Astrocyte (in vitro differentiated cells and primary cell): ENCODE results near the gene CPA5. TPM values are rescaled to one million over a fixed set of nuclear protein-coding genes. Genes with fewer than 3 reads are reported as not detected.

Source experiments
- DNase-seq: peaks from one replicate; pipeline ENCODE4 v3.0.0-alpha.2; 2010; ENCODE audit warnings: low read depth
- FAIRE-seq: peaks from 2 replicates; lab custom pipeline; 2011; peaks lifted over from hg19 to GRCh38; lab: Jason Lieb, UNC
- H2AFZ ChIP-seq: 2 replicates; pipeline ENCODE4 v1.6.0; 2012; ENCODE audit warnings: low read depth, low read length, inconsistent platforms
- H3K27ac ChIP-seq: 2 replicates; pipeline ENCODE4 v1.5.1; 2011; ENCODE audit warnings: low read depth, low read length, inconsistent platforms
- H3K27me3 ChIP-seq: 2 replicates; pipeline ENCODE4 v1.6.0; 2011; ENCODE audit warnings: low read length, inconsistent platforms; ENCODE audit not compliant: insufficient read depth
- H3K36me3 ChIP-seq: 2 replicates; pipeline ENCODE4 v1.5.1; 2011; ENCODE audit warnings: low read length, inconsistent platforms; ENCODE audit not compliant: insufficient read depth
- H3K4me1 ChIP-seq: 2 replicates; pipeline ENCODE4 v1.5.1; 2011; ENCODE audit warnings: low read length, inconsistent platforms; ENCODE audit not compliant: insufficient read depth
- H3K4me2 ChIP-seq: 2 replicates; pipeline ENCODE4 v1.6.0; 2012; ENCODE audit warnings: low read length, inconsistent platforms
- H3K4me3 ChIP-seq: 2 replicates; pipeline ENCODE4 v1.5.1; 2011; ENCODE audit warnings: low read depth, mild to moderate bottlenecking, low read length, inconsistent platforms; ENCODE audit not compliant: insufficient read depth
- H3K79me2 ChIP-seq: 2 replicates; pipeline ENCODE4 v1.6.0; 2012; ENCODE audit warnings: mild to moderate bottlenecking, low read length, inconsistent platforms; ENCODE audit not compliant: insufficient read depth
- H3K9ac ChIP-seq: 2 replicates; pipeline ENCODE4 v1.6.0; 2012; ENCODE audit warnings: mild to moderate bottlenecking, low read length, inconsistent platforms
- H3K9me3 ChIP-seq: 2 replicates; pipeline ENCODE4 v1.5.1; 2012; ENCODE audit warnings: low read depth, mild to moderate bottlenecking, low read length, inconsistent platforms; ENCODE audit not compliant: insufficient read depth
- H4K20me1 ChIP-seq: 2 replicates; pipeline ENCODE4 v1.6.0; 2012; ENCODE audit warnings: low read length, inconsistent platforms; ENCODE audit not compliant: insufficient read depth
- H3K27ac Mint-ChIP-seq: one replicate; pipeline ENCODE4 v1.8.0; 2021; ENCODE audit warnings: mild to moderate bottlenecking, mixed read lengths; ENCODE audit not compliant: unreplicated experiment
- H3K27me3 Mint-ChIP-seq: one replicate; pipeline ENCODE4 v1.8.0; 2021; ENCODE audit warnings: low read depth, mixed read lengths; ENCODE audit not compliant: unreplicated experiment
- H3K36me3 Mint-ChIP-seq: one replicate; pipeline ENCODE4 v1.8.0; 2021; ENCODE audit warnings: low read depth, mixed read lengths; ENCODE audit not compliant: unreplicated experiment
- H3K4me1 Mint-ChIP-seq: one replicate; pipeline ENCODE4 v1.8.0; 2021; ENCODE audit warnings: low read depth, mixed read lengths; ENCODE audit not compliant: unreplicated experiment
- H3K4me3 Mint-ChIP-seq: one replicate; pipeline ENCODE4 v1.8.0; 2021; ENCODE audit warnings: mild to moderate bottlenecking, moderate library complexity, mixed read lengths; ENCODE audit not compliant: unreplicated experiment
- H3K9me3 Mint-ChIP-seq: one replicate; pipeline ENCODE4 v1.8.0; 2021; ENCODE audit warnings: mild to moderate bottlenecking, mixed read lengths; ENCODE audit not compliant: unreplicated experiment
- EZH2 ChIP-seq: IDR thresholded peaks from 2 replicates; pipeline ENCODE4 v1.6.1; 2012; ENCODE audit warnings: mild to moderate bottlenecking, low read length, inconsistent platforms; ENCODE audit not compliant: insufficient read depth
- total RNA-seq: library from RNA; stranded (reverse); gene quantifications from 2 replicates; pipeline ENCODE4 v1.2.1, GENCODE V29; 2021
- TF ChIP-seq, protein P1 (sequence below): IDR thresholded peaks from 2 replicates; pipeline ENCODE4 v1.5.1; 2011; ENCODE audit warnings: low read depth, mild to moderate bottlenecking, inconsistent platforms, low read length, moderate library complexity; ENCODE audit not compliant: insufficient read depth

CPA5 gene
- total RNA-seq, 1 donor from 2014 or later, result not detected

DNA sequence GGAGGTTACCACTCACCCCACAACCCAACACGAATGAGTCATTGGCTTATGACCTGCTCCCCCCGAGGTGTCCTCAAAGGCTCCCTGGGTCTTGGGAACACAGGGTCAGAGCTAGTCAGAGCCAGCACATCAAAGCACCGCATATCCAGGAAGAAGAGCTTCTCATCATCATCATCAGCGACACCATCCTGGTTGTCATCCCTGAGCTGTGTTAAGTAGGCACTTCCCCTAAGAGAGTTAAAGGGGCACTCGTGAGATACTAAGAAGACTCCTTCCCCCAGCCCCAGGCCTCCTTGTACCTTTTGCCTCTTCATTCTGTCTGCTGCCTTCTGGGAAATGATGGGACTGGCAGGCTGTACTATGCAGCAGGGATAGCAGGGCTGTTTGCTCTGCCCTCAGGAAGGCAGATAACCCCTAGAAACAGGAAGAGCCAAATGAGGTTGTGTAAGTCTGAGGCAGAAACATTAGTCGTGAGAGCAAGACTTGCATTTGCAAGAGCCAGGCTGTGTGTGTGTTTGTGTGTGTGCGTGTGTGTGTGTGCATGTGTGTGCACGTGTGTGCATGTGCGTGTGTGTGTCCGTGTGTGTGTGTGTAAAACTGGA, 24.6 kb downstream of the CPA5 start:
- no peaks in the 10 kb centered on the region for H3K9me3 ChIP-seq
- H3K79me2 ChIP-seq, result no peaks in the 10 kb centered on the region
- Mint-ChIP-seq H3K27me3 (no peaks in the 10 kb centered on the region), H3K9me3 (peaks cover 4% of the 10 kb centered on the region), H3K4me1 (peaks cover 60% of the 10 kb centered on the region), H3K36me3 (no peaks in the 10 kb centered on the region), H3K4me3 (peak overlapping the region; percentile 54), H3K27ac (peak overlapping the region; percentile 91)
- H3K27ac ChIP-seq, result no peak overlapping the region
- peak overlapping the region; percentile 35 for H3K9ac ChIP-seq
- peak overlapping the region; percentile 43 for H3K4me2 ChIP-seq
- no peaks in the 10 kb centered on the region for H4K20me1 ChIP-seq
- TF ChIP-seq, protein P1, sequence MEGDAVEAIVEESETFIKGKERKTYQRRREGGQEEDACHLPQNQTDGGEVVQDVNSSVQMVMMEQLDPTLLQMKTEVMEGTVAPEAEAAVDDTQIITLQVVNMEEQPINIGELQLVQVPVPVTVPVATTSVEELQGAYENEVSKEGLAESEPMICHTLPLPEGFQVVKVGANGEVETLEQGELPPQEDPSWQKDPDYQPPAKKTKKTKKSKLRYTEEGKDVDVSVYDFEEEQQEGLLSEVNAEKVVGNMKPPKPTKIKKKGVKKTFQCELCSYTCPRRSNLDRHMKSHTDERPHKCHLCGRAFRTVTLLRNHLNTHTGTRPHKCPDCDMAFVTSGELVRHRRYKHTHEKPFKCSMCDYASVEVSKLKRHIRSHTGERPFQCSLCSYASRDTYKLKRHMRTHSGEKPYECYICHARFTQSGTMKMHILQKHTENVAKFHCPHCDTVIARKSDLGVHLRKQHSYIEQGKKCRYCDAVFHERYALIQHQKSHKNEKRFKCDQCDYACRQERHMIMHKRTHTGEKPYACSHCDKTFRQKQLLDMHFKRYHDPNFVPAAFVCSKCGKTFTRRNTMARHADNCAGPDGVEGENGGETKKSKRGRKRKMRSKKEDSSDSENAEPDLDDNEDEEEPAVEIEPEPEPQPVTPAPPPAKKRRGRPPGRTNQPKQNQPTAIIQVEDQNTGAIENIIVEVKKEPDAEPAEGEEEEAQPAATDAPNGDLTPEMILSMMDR, result no peak
- no peak for TF ChIP-seq EZH2
- H3K36me3 ChIP-seq, result no peaks in the 10 kb centered on the region
- DNase-seq, result peak; percentile 94
- H2AFZ ChIP-seq, result peak overlapping the region; percentile 47
- H3K27me3 ChIP-seq, result no peaks in the 10 kb centered on the region
- H3K4me3 ChIP-seq, result no peak overlapping the region
- FAIRE-seq, result no peak
- H3K4me1 ChIP-seq, result peaks cover 62% of the 10 kb centered on the region

DNA sequence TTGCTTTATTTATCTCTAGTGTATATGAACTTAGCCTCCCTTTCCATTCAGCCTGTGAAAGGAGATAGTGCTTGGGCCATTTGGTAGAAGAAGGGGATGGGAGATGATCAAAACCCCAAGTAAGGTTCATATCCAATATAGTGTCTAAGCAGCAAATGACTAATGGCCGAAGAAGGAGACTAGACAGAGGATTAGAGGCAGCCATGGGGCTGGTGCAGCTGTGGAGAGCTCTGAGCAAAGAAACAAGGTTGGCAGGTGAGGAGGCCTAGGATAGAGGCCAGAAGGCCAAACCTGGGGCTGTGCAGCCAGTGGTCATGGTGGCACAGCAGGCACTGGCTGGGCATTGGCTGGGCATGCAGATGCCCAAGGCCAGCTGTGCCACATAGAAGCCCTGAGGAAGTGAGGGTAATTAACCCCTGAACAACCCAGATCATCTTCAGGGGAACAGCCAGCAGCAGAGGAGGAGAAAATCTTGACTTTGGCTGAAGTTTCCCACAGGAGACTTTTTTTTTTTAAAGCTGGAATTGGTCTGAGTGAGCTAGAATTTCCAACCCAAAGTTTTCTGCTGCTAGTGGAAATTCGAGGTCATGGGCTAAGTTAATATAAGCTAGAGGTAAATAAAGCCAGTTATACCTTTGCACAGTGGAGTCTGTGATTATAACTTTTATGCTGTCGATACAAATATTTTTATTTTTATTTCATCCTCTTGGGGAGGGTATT, 25.4 kb downstream of the CPA5 start:
- Histone ChIP-seq H3K9ac (no peak overlapping the region), H2AFZ (no peak overlapping the region), H4K20me1 (no peaks in the 10 kb centered on the region), H3K36me3 (no peaks in the 10 kb centered on the region), H3K4me3 (no peak overlapping the region), H3K79me2 (no peaks in the 10 kb centered on the region), H3K4me2 (peak overlapping the region; percentile 43), H3K27ac (no peak overlapping the region), H3K4me1 (peaks cover 59% of the 10 kb centered on the region), H3K27me3 (no peaks in the 10 kb centered on the region), H3K9me3 (no peaks in the 10 kb centered on the region)
- FAIRE-seq (no peak), DNase-seq (no peak)
- Mint-ChIP-seq H3K4me3 (no peak overlapping the region), H3K27me3 (no peaks in the 10 kb centered on the region), H3K36me3 (no peaks in the 10 kb centered on the region), H3K9me3 (peaks cover 7% of the 10 kb centered on the region), H3K27ac (peak overlapping the region; percentile 91), H3K4me1 (peaks cover 61% of the 10 kb centered on the region)
- TF ChIP-seq, protein P1, result no peak
- no peak for TF ChIP-seq EZH2

DNA sequence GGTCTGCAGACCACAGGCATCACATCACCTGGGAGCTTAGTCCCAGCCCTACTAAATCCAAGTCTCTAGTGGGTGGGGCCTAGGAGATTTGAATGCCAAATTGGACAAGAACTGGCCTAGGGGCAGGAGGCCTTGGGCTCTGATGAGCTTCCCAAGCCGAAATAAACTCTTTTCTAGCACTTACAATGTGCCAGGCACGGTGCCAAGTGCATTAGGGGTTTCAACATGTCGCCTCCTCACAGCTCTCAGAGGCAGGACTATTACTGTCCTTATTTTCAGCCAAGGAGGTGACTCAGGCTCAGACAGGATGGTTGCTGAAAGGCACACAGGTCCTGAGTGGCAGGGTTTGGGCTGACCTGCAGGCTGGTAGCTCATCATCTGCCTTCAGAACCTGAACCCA, 26.4 kb downstream of the CPA5 start:
- no peak for DNase-seq
- Histone ChIP-seq H3K4me1 (peaks cover 49% of the 10 kb centered on the region), H3K27ac (no peak overlapping the region)

More for the DNA sequence above, 26.4 kb downstream of the CPA5 start:
- peaks cover 51% of the 10 kb centered on the region for H3K4me1 Mint-ChIP-seq
- H3K4me3 Mint-ChIP-seq, result no peak overlapping the region
- Histone ChIP-seq H3K9me3 (peaks cover 3% of the 10 kb centered on the region), H3K4me2 (no peak overlapping the region), H3K79me2 (no peaks in the 10 kb centered on the region), H3K27me3 (no peaks in the 10 kb centered on the region), H3K4me3 (no peak overlapping the region), H2AFZ (no peak overlapping the region), H3K36me3 (no peaks in the 10 kb centered on the region), H4K20me1 (no peaks in the 10 kb centered on the region), H3K9ac (no peak overlapping the region)
- FAIRE-seq, result no peak
- H3K27me3 Mint-ChIP-seq, result no peaks in the 10 kb centered on the region
- peaks cover 9% of the 10 kb centered on the region for H3K9me3 Mint-ChIP-seq
- H3K27ac Mint-ChIP-seq, result peak overlapping the region; percentile 53
- TF ChIP-seq EZH2, result no peak
- TF ChIP-seq, protein P1, result no peak
- H3K36me3 Mint-ChIP-seq, result no peaks in the 10 kb centered on the region
